ENCODE measurements around the gene FBXL13.

GRCh38 chr7:103048833-103049232, 25.8 kb downstream of the FBXL13 start:
- TF ChIP-seq CTCF (IDR thresholded peaks at IDR 0.05; ENCODE audit: insufficient read depth, low read length) (no peak), POLR2AphosphoS5 (IDR thresholded peaks at IDR 0.05; ENCODE audit: low read depth) (no peak), REST (IDR thresholded peaks at IDR 0.05; ENCODE audit: insufficient replicate concordance, low read depth) (no peak), SPI1 (IDR thresholded peaks at IDR 0.05; ENCODE audit: borderline replicate concordance, low read depth) (no peak)
